ENCODE measurements around the gene GMPR2. TPM values are rescaled to one million over a fixed set of nuclear protein-coding genes. Genes with fewer than 3 reads are reported as not detected.

GMPR2 gene
- total and polyA plus RNA-seq, 2 of the 13 experiments (the other 11 are each of a cell fraction or from before 2014, with no cell fraction given), result 210 to 273 TPM

DNA sequence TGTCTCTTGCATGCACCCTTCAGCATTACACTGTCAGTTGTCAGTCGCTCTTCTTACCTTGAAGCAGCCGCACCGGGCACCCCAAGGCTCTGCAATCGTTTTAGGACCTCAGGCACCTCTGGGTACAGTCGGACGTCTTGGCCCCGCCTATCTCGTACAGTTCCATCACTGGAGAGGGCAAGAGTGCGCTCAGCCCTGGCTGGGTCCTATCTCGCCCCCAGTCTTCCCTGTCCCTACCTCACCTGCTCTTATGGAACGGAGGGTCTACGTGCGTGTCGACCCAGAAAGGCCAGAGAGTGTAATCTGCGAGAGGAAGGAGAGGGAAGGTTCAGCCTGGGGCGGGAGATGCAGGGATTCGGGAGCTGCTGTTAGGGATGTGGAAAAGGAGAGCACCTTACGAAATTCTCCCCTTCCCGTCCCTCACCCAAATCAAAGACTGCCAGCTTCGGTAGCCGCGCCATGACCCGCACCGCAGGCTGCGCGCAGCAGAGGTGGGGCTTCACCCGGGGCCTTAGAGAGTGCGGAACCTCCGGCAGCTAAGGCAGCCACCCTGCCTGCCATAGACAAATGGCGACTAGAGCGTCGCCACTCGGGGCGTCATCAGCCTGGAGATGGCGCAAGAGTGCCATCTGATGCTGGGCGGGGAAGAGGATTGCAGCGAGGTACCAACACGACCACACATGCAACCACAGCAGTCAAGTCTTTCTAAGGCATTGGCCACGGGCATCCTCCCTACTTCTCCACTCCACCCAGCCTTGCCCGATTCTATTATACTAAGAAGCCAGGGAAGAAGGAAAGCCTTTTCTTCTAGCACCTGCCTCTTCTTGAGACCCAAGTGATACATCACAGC, 17.0 kb upstream of the GMPR2 start, which contains the start of gene MDP1 (continued):
- peak; percentile 97 for TF ChIP-seq NFAT5 (CRISPR knock-in tag; IDR thresholded peaks at IDR 0.05)
- TF ChIP-seq DZIP1 (CRISPR knock-in tag; IDR thresholded peaks at IDR 0.05), result peak; percentile 96
- TF ChIP-seq ZNF83 (CRISPR knock-in tag; IDR thresholded peaks at IDR 0.05; ENCODE audit: borderline replicate concordance), result peak; percentile 99
- TF ChIP-seq NFYC (CRISPR knock-in tag; IDR thresholded peaks at IDR 0.05), result peak; percentile 71
- TF ChIP-seq JUN (CRISPR knock-in tag; IDR thresholded peaks at IDR 0.05), result peak; percentile 92; the same call in 1 of the 2 replicates
- peak; percentile 95 for TF ChIP-seq SIX4 (CRISPR knock-in tag; IDR thresholded peaks at IDR 0.05)
- TF ChIP-seq SP2 (CRISPR knock-in tag; IDR thresholded peaks at IDR 0.05), result no peak
- TF ChIP-seq BCL6 (CRISPR knock-in tag; IDR thresholded peaks at IDR 0.05), result peak; percentile 76
- peak; percentile 93 for TF ChIP-seq ATF3 (CRISPR knock-in tag; IDR thresholded peaks at IDR 0.05)
- TF ChIP-seq SOX6 (IDR thresholded peaks at IDR 0.05), result no peak
- TF ChIP-seq SOX6 (CRISPR knock-in tag; IDR thresholded peaks at IDR 0.05), result peak; percentile 87
- peak; percentile 98 for TF ChIP-seq RELA (CRISPR knock-in tag; IDR thresholded peaks at IDR 0.05)
- peak; percentile 95 for TF ChIP-seq ZNF709 (CRISPR knock-in tag; IDR thresholded peaks at IDR 0.05)
- TF ChIP-seq KDM5B (CRISPR knock-in tag; IDR thresholded peaks at IDR 0.05; ENCODE audit: borderline replicate concordance), result peak; percentile 97
- no peak; the same call in 1 of the 2 replicates for TF ChIP-seq E2F1 (CRISPR knock-in tag; IDR thresholded peaks at IDR 0.05)
- TF ChIP-seq BATF2 (CRISPR knock-in tag; IDR thresholded peaks at IDR 0.05), result peak; percentile 87; the same call in 1 of the 2 replicates
- TF ChIP-seq, protein P1, sequence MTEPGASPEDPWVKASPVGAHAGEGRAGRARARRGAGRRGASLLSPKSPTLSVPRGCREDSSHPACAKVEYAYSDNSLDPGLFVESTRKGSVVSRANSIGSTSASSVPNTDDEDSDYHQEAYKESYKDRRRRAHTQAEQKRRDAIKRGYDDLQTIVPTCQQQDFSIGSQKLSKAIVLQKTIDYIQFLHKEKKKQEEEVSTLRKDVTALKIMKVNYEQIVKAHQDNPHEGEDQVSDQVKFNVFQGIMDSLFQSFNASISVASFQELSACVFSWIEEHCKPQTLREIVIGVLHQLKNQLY (CRISPR knock-in tag; IDR thresholded peaks at IDR 0.05), result peak; percentile 89
- TF ChIP-seq KLF11 (CRISPR knock-in tag; IDR thresholded peaks at IDR 0.05), result peak; percentile 96; the same call in 1 of the 2 replicates
- TF ChIP-seq ZNF501 (CRISPR knock-in tag; IDR thresholded peaks at IDR 0.05), result peak; percentile 99
